IMR-90 (cell line): ENCODE data around the gene COL27A1. TPM values are rescaled to one million over a fixed set of nuclear protein-coding genes. Genes with fewer than 3 reads are reported as not detected.
A peak's percentile ranks its signal among the peaks of the same experiment; 100 is the strongest.

ENCODE experiments used
- ATAC-seq: fragments of 200-7000 bp; cut with Tn5 transposase; 2 replicates; pipeline ENCODE4 v1.9.1; 2020; ENCODE audit warnings: low read depth, mild to moderate bottlenecking, moderate library complexity
- BruUV-seq: library from RNA; stranded (reverse); fragments of 400-500 nt; replicated peaks from 2 replicates; lab custom pipeline; 2021; lab: Mats Ljungman, UMichigan
- CTCF ChIA-PET: fragments of 300-600 bp; formaldehyde crosslinking; extraction: SDS; loops from one replicate; lab custom pipeline; 2021; ENCODE audit warnings: antibody characterized with exemption; lab: Yijun Ruan, JAX
- POLR2A ChIA-PET: fragments of 300-600 bp; sonication (Branson Sonifier 250); formaldehyde crosslinking; loops from one replicate; lab custom pipeline; 2022; ENCODE audit warnings: antibody characterized with exemption; ENCODE audit not compliant: unreplicated experiment; lab: Charles Lee
- DNase-seq: peaks from one replicate; pipeline ENCODE4 v3.0.0; 2013
- H2AFZ ChIP-seq: replicated peaks from 2 replicates; pipeline ENCODE3; 2013; ENCODE audit warnings: low read length, mild to moderate bottlenecking; ENCODE audit not compliant: poor library complexity
- H2AK5ac ChIP-seq: 2 replicates; pipeline ENCODE4 v1.6.1; 2013; ENCODE audit warnings: low read depth, low read length, inconsistent platforms
- H2AK9ac ChIP-seq: replicated peaks from 2 replicates; pipeline ENCODE3; 2013; ENCODE audit warnings: mild to moderate bottlenecking, low read depth, low read length, moderate library complexity; ENCODE audit not compliant: poor library complexity
- H2BK120ac ChIP-seq: 2 replicates; pipeline ENCODE4 v1.6.1; 2013; ENCODE audit warnings: low read depth, low read length, inconsistent platforms
- H2BK15ac ChIP-seq: 3 replicates; pipeline ENCODE4 v1.6.1; 2013; ENCODE audit warnings: low read depth, low read length, inconsistent platforms
- H2BK20ac ChIP-seq: 2 replicates; pipeline ENCODE4 v1.6.1; 2013; ENCODE audit warnings: low read depth, mild to moderate bottlenecking, inconsistent platforms, low read length, moderate library complexity
- H2BK5ac ChIP-seq: 2 replicates; pipeline ENCODE4 v1.6.1; 2013; ENCODE audit warnings: mild to moderate bottlenecking, low read depth, low read length, inconsistent platforms; ENCODE audit not compliant: poor library complexity, severe bottlenecking
- H3K14ac ChIP-seq: replicated peaks from 2 replicates; pipeline ENCODE4 v1.6.1; 2013; ENCODE audit warnings: low read depth, low read length, inconsistent platforms
- H3K18ac ChIP-seq: 2 replicates; pipeline ENCODE4 v1.6.1; 2013; ENCODE audit warnings: low read depth, low read length, control low read depth
- H3K23ac ChIP-seq: 2 replicates; pipeline ENCODE4 v1.6.1; 2013; ENCODE audit warnings: low read depth, low read length, inconsistent platforms
- H3K27ac ChIP-seq: 2 replicates; pipeline ENCODE4 v1.5.1; 2013; ENCODE audit warnings: mild to moderate bottlenecking, control low read depth, low read length; ENCODE audit not compliant: insufficient read depth
- H3K27me3 ChIP-seq: 2 replicates; pipeline ENCODE4 v1.6.1; 2013; ENCODE audit warnings: low read length; ENCODE audit not compliant: control insufficient read depth, insufficient read depth
- H3K36me3 ChIP-seq: 2 replicates; pipeline ENCODE4 v1.6.1; 2013; ENCODE audit warnings: low read length, mixed read lengths; ENCODE audit not compliant: control insufficient read depth, insufficient read depth
- H3K4ac ChIP-seq: 2 replicates; pipeline ENCODE4 v1.6.1; 2013; ENCODE audit warnings: low read depth, low read length, inconsistent platforms
- H3K4me1 ChIP-seq: 2 replicates; pipeline ENCODE4 v1.6.1; 2013; ENCODE audit warnings: low read length, mixed read lengths; ENCODE audit not compliant: control insufficient read depth, insufficient read depth
- H3K4me2 ChIP-seq: 2 replicates; pipeline ENCODE4 v1.6.1; 2013; ENCODE audit warnings: low read depth, mild to moderate bottlenecking, control low read depth, low read length, moderate library complexity
- H3K4me3 ChIP-seq: 2 replicates; pipeline ENCODE4 v1.5.1; 2013; ENCODE audit warnings: low read depth, mild to moderate bottlenecking, control low read depth, low read length, moderate library complexity; ENCODE audit not compliant: insufficient read depth
- H3K56ac ChIP-seq: 2 replicates; pipeline ENCODE4 v1.6.1; 2013; ENCODE audit warnings: low read length, inconsistent platforms; ENCODE audit not compliant: insufficient read depth; ENCODE audit errors: extremely low read depth
- H3K79me1 ChIP-seq, 2 experiments: 2 replicates each; pipeline ENCODE4 v1.6.1; 2013; ENCODE audit warnings: low read length in 2 of 2, inconsistent platforms in 1 of 2, low read depth in 1 of 2
- H3K9ac ChIP-seq: 2 replicates; pipeline ENCODE4 v1.6.1; 2013; ENCODE audit warnings: low read depth, low read length, control low read depth
- H3K9me1 ChIP-seq: 2 replicates; pipeline ENCODE4 v1.6.1; 2013; ENCODE audit warnings: low read length, inconsistent platforms; ENCODE audit not compliant: insufficient read depth
- H3K9me3 ChIP-seq: 2 replicates; pipeline ENCODE4 v1.6.1; 2013; ENCODE audit warnings: low read length; ENCODE audit not compliant: control insufficient read depth, insufficient read depth
- H4K20me1 ChIP-seq: 2 replicates; pipeline ENCODE4 v1.6.1; 2013; ENCODE audit warnings: low read length, inconsistent platforms; ENCODE audit not compliant: insufficient read depth
- H4K5ac ChIP-seq: 2 replicates; pipeline ENCODE4 v1.6.1; 2013; ENCODE audit warnings: mild to moderate bottlenecking, low read depth, low read length, control low read depth
- H4K8ac ChIP-seq, 2 experiments: 2 replicates each; pipeline ENCODE4 v1.6.1; 2013; ENCODE audit warnings: low read depth in 2 of 2, low read length in 2 of 2, control low read depth in 1 of 2, inconsistent platforms in 1 of 2
- H4K91ac ChIP-seq: 2 replicates; pipeline ENCODE4 v1.6.1; 2013; ENCODE audit warnings: low read depth, low read length, inconsistent platforms; ENCODE audit not compliant: insufficient read depth
- BHLHE40 ChIP-seq: fragments of 150-350 bp; IDR thresholded peaks from 2 replicates; pipeline ENCODE4 v1.6.1; 2016; ENCODE audit warnings: mild to moderate bottlenecking, low read depth, low read length
- CEBPB ChIP-seq: IDR thresholded peaks from 2 replicates; pipeline ENCODE4 v1.6.1; 2012; ENCODE audit warnings: low read depth, low read length, improper control_type of control experiment
- CHD1 ChIP-seq: IDR thresholded peaks from 2 replicates; pipeline ENCODE4 v1.6.1; 2012; ENCODE audit warnings: low read depth, low read length, improper control_type of control experiment
- ELK1 ChIP-seq: fragments of 150-350 bp; IDR thresholded peaks from 2 replicates; pipeline ENCODE4 v1.6.1; 2016; ENCODE audit warnings: low read depth, mild to moderate bottlenecking, low read length, moderate library complexity, borderline replicate concordance
- FOS ChIP-seq: fragments of 150-350 bp; IDR thresholded peaks from 2 replicates; pipeline ENCODE4 v1.6.1; 2016; ENCODE audit warnings: low read depth, low read length
- MAFK ChIP-seq: IDR thresholded peaks from 2 replicates; pipeline ENCODE4 v1.6.1; 2012; ENCODE audit warnings: low read depth, low read length, improper control_type of control experiment
- MAZ ChIP-seq: IDR thresholded peaks from 2 replicates; pipeline ENCODE4 v1.6.1; 2012; ENCODE audit warnings: low read depth, mild to moderate bottlenecking, low read length, improper control_type of control experiment, moderate library complexity, borderline replicate concordance
- MXI1 ChIP-seq: IDR thresholded peaks from 2 replicates; pipeline ENCODE4 v1.6.1; 2012; ENCODE audit warnings: low read depth, mild to moderate bottlenecking, low read length, moderate library complexity, borderline replicate concordance
- NFE2L2 ChIP-seq: fragments of 150-350 bp; IDR thresholded peaks from 2 replicates; pipeline ENCODE4 v1.6.1; 2016; ENCODE audit warnings: low read depth, mild to moderate bottlenecking, low read length
- POLR2A ChIP-seq: IDR thresholded peaks from 2 replicates; pipeline ENCODE4 v1.6.1; 2012; ENCODE audit warnings: mild to moderate bottlenecking, low read depth, low read length
- RAD21 ChIP-seq: IDR thresholded peaks from 2 replicates; pipeline ENCODE4 v1.6.1; 2012; ENCODE audit warnings: low read length, improper control_type of control experiment
- RCOR1 ChIP-seq: IDR thresholded peaks from 2 replicates; pipeline ENCODE4 v1.6.1; 2012; ENCODE audit warnings: mild to moderate bottlenecking, low read length, improper control_type of control experiment; ENCODE audit not compliant: insufficient replicate concordance
- RFX5 ChIP-seq: IDR thresholded peaks from 2 replicates; pipeline ENCODE4 v1.8.0; 2012; ENCODE audit warnings: low read depth, mild to moderate bottlenecking, low read length, moderate library complexity
- SMC3 ChIP-seq: fragments of 150-350 bp; IDR thresholded peaks from 2 replicates; pipeline ENCODE4 v1.6.1; 2016; ENCODE audit warnings: low read depth, mild to moderate bottlenecking, antibody characterized with exemption, low read length, moderate library complexity
- WGBS, 2 experiments: methylation state at CpG; one replicate each; pipeline versions ENCODE4 v1.1.5 to v1.1.7; 2013; ENCODE audit warnings: missing lambda C conversion rate in 2 of 2; ENCODE audit not compliant: insufficient read length in 1 of 2; ENCODE audit errors: extremely low coverage in 2 of 2; 5-methylcytosine and 5-hydroxymethylcytosine counted together
- dilution Hi-C: fragments of 300-500 bp; cut with HindIII; formaldehyde crosslinking; loops from one replicate; pipeline ENCODE4 v1.14.3; 2018; ENCODE audit warnings: low sequenced_read_pairs; ENCODE audit not compliant: unreplicated experiment
- in situ Hi-C: fragments of 300-500 bp; cut with MboI; formaldehyde crosslinking; loops from 3 replicates; pipeline ENCODE4 v1.14.3; 2019; ENCODE audit warnings: low sequenced_read_pairs, inconsistent platforms, mixed read lengths
- intact Hi-C: fragments of 100-400 bp; cut with micrococcal nuclease; formaldehyde crosslinking; loops from 2 replicates; pipeline ENCODE4 v1.10.0; 2022
- polyA plus RNA-seq, 3 experiments: library from polyadenylated mRNA; depleted of rRNA; stranded (reverse); fragments of >200 nt; gene quantifications; 2 replicates each; pipeline ENCODE4 v1.2.3, GENCODE V29; 2012; ENCODE audit warnings: low replicate concordance in 1 of 3
- total RNA-seq: library from RNA; depleted of rRNA; stranded (reverse); fragments of >200 nt; gene quantifications from 2 replicates; pipeline ENCODE4 v1.2.3, GENCODE V29; 2012
- TF ChIP-seq, protein P1 (sequence below): conservative IDR thresholded peaks from 2 replicates; pipeline ENCODE4 v1.5.1; 2012; ENCODE audit warnings: mild to moderate bottlenecking, low read depth, low read length, improper control_type of control experiment
- TF ChIP-seq, protein P2 (sequence below): fragments of 150-350 bp; IDR thresholded peaks from 2 replicates; pipeline ENCODE4 v1.6.1; 2017; ENCODE audit warnings: mild to moderate bottlenecking, antibody characterized with exemption, low read length, low read depth

COL27A1 gene
- total and polyA plus RNA-seq, 2 of the 4 experiments (the other 2 are of a cell fraction): 3.2 to 18.3 TPM

DNA sequence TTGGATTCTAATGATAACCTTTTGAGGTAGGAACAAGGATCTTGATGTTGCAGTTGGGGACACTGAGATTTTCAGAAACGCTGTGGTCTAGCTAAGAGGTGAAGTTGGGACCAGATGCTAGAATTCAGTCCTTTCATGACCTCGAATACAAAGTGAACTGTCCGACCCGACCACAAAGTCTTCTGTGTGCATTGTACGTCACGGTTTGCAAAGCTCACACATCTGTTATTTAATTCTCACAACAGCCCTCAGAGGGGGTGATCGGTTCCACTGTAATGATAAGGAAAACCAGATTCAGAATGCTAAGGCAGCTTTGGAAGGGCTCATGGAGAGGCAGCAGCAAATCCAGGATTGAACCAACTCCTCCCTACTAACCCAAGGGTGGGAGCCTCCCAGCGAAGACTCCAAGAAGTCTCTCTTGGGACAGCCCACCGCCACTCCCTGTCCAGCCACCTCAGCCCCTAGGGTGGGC, 39.6 kb upstream of the COL27A1 start:
- H4K5ac ChIP-seq: no peak overlapping the region
- in situ Hi-C loops: no loop called here
- no peak overlapping the region for H2AK5ac ChIP-seq
- no peak overlapping the region for H2BK120ac ChIP-seq
- H3K14ac ChIP-seq: no peak overlapping the region
- H3K4me2 ChIP-seq: no peak overlapping the region
- ChIA-PET CTCF (no interaction called here), POLR2A (no interaction called here)
- intact Hi-C loops: no loop called here
- H3K36me3 ChIP-seq: no peaks in the 10 kb centered on the region
- no peak overlapping the region for H3K18ac ChIP-seq
- H3K79me1 ChIP-seq: no peaks in the 10 kb centered on the region
- dilution Hi-C loops: no loop called here
- no peak overlapping the region for H3K27ac ChIP-seq
- DNase-seq: no peak
- no peak overlapping the region for H2BK5ac ChIP-seq
- H3K56ac ChIP-seq: no peak overlapping the region
- no peak overlapping the region for H3K4me3 ChIP-seq
- H3K27me3 ChIP-seq: peaks cover 47% of the 10 kb centered on the region
- H2BK20ac ChIP-seq: no peak overlapping the region
- no peak overlapping the region for H2AFZ ChIP-seq
- peaks cover 3% of the 10 kb centered on the region; the same call in 1 of the 2 replicates for H3K4me1 ChIP-seq
- no peak overlapping the region for H4K91ac ChIP-seq
- H3K9me1 ChIP-seq: no peaks in the 10 kb centered on the region; the same call in 1 of the 2 replicates
- no peak for ATAC-seq
- WGBS, 2 experiments: 60% methylated on average over 1 of the region's 9 CpGs; no CpG with 5 or more reads in 1 of the 2 experiments
- H4K8ac ChIP-seq: no peak overlapping the region
- H2AK9ac ChIP-seq: peak overlapping the region; percentile 45
- no peak overlapping the region for H3K23ac ChIP-seq
- BruUV-seq: no TSS peak
- no peak overlapping the region for H3K4ac ChIP-seq
- no peak overlapping the region for H2BK15ac ChIP-seq
- H3K9ac ChIP-seq: no peak overlapping the region
- H3K9me3 ChIP-seq: no peaks in the 10 kb centered on the region
- no peaks in the 10 kb centered on the region; the same call in 1 of the 2 replicates for H4K20me1 ChIP-seq
- TF ChIP-seq MXI1 (no peak), CHD1 (no peak), RAD21 (no peak), SMC3 (no peak), MAFK (no peak), POLR2A (no peak), RFX5 (no peak), BHLHE40 (no peak), MAZ (no peak), ELK1 (no peak), RCOR1 (no peak), FOS (no peak), CEBPB (no peak), NFE2L2 (no peak)
- TF ChIP-seq, protein P1, sequence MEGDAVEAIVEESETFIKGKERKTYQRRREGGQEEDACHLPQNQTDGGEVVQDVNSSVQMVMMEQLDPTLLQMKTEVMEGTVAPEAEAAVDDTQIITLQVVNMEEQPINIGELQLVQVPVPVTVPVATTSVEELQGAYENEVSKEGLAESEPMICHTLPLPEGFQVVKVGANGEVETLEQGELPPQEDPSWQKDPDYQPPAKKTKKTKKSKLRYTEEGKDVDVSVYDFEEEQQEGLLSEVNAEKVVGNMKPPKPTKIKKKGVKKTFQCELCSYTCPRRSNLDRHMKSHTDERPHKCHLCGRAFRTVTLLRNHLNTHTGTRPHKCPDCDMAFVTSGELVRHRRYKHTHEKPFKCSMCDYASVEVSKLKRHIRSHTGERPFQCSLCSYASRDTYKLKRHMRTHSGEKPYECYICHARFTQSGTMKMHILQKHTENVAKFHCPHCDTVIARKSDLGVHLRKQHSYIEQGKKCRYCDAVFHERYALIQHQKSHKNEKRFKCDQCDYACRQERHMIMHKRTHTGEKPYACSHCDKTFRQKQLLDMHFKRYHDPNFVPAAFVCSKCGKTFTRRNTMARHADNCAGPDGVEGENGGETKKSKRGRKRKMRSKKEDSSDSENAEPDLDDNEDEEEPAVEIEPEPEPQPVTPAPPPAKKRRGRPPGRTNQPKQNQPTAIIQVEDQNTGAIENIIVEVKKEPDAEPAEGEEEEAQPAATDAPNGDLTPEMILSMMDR: no peak
- TF ChIP-seq, protein P2, sequence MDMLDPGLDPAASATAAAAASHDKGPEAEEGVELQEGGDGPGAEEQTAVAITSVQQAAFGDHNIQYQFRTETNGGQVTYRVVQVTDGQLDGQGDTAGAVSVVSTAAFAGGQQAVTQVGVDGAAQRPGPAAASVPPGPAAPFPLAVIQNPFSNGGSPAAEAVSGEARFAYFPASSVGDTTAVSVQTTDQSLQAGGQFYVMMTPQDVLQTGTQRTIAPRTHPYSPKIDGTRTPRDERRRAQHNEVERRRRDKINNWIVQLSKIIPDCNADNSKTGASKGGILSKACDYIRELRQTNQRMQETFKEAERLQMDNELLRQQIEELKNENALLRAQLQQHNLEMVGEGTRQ: no peak
